HepG2 (cell line): ENCODE results near the gene TTLL4. TPM values are rescaled to one million over a fixed set of nuclear protein-coding genes. Genes with fewer than 3 reads are reported as not detected.

ENCODE experiments used
- CENPX ChIP-seq: sonication (generic); formaldehyde crosslinking; IDR thresholded peaks from 2 replicates; pipeline ENCODE4 v1.9.0; 2021; ENCODE audit warnings: mild to moderate bottlenecking, missing genetic modification reagents, moderate library complexity
- CHD4 ChIP-seq: fragments of 200-600 bp; sonication (generic); IDR thresholded peaks from 2 replicates; pipeline ENCODE4 v1.7.0; 2017; ENCODE audit warnings: mild to moderate bottlenecking, low read length, borderline replicate concordance
- DR1 ChIP-seq: sonication (generic); formaldehyde crosslinking; IDR thresholded peaks from 2 replicates; pipeline ENCODE4 v1.8.0; 2021; ENCODE audit warnings: mild to moderate bottlenecking, missing genetic modification reagents, inconsistent platforms
- MEIS1 ChIP-seq: sonication (generic); formaldehyde crosslinking; IDR thresholded peaks from 2 replicates; pipeline ENCODE4 v1.9.0; 2021; ENCODE audit warnings: mild to moderate bottlenecking, missing genetic modification reagents, moderate library complexity, borderline replicate concordance
- PAWR ChIP-seq: sonication (generic); formaldehyde crosslinking; IDR thresholded peaks from 2 replicates; pipeline ENCODE4 v1.4.0; 2020; ENCODE audit warnings: missing genetic modification reagents, mild to moderate bottlenecking, borderline replicate concordance
- REPIN1 ChIP-seq: sonication (generic); formaldehyde crosslinking; IDR thresholded peaks from 2 replicates; pipeline ENCODE4 v1.8.0; 2022; ENCODE audit warnings: missing genetic modification reagents, low read depth, mild to moderate bottlenecking, borderline replicate concordance
- SMAD3 ChIP-seq: sonication (generic); formaldehyde crosslinking; IDR thresholded peaks from 2 replicates; pipeline ENCODE4 v1.4.0; 2020; ENCODE audit warnings: missing genetic modification reagents
- U2AF1 ChIP-seq: fragments of 200-400 bp; formaldehyde crosslinking; optimal IDR thresholded peaks from 2 replicates; pipeline ENCODE3; 2017; ENCODE audit warnings: mild to moderate bottlenecking, low read depth, low read length
- ZFP36L1 ChIP-seq: sonication (generic); formaldehyde crosslinking; IDR thresholded peaks from 2 replicates; pipeline ENCODE4 v1.8.0; 2022; ENCODE audit warnings: mild to moderate bottlenecking, missing genetic modification reagents, moderate library complexity
- ZKSCAN1 ChIP-seq: fragments of 150-350 bp; IDR thresholded peaks from 2 replicates; pipeline ENCODE4 v1.6.1; 2014; ENCODE audit warnings: low read length
- ZNF101 ChIP-seq: sonication (generic); formaldehyde crosslinking; IDR thresholded peaks from 2 replicates; pipeline ENCODE4 v1.4.0; 2020; ENCODE audit warnings: mild to moderate bottlenecking, low read depth, missing genetic modification reagents, borderline replicate concordance
- ZNF160 ChIP-seq: sonication (generic); formaldehyde crosslinking; IDR thresholded peaks from 2 replicates; pipeline ENCODE4 v1.8.0; 2022; ENCODE audit warnings: mild to moderate bottlenecking, inconsistent platforms, missing genetic modification reagents
- ZNF446 ChIP-seq: sonication (generic); formaldehyde crosslinking; IDR thresholded peaks from 2 replicates; pipeline ENCODE4 v1.5.0; 2020; ENCODE audit warnings: mild to moderate bottlenecking, missing genetic modification reagents
- ZNF672 ChIP-seq: sonication (generic); formaldehyde crosslinking; IDR thresholded peaks from 2 replicates; pipeline ENCODE4 v1.8.1; 2022; ENCODE audit warnings: missing genetic modification reagents
- ZNF724P ChIP-seq: sonication (generic); formaldehyde crosslinking; IDR thresholded peaks from 2 replicates; pipeline ENCODE4 v1.8.0; 2022; ENCODE audit warnings: missing genetic modification reagents, borderline replicate concordance
- polyA plus RNA-seq, 8 experiments: library from polyadenylated mRNA; depleted of rRNA in 3 of 8; stranded (reverse) in 7 of 8; unstranded in 1 of 8; fragments of >200 nt; fragmentation: Illumina TruSeq in 4 of 8; extraction: Trizol in 4 of 8; gene quantifications; 2 replicates each; pipeline versions ENCODE4 v1.2.1 to v1.2.3, GENCODE V29; 2011 to 2016; ENCODE audit warnings: low read depth in 4 of 8, missing spikeins in 1 of 8, mixed read lengths in 1 of 8; ENCODE audit not compliant: insufficient read depth in 1 of 8
- total RNA-seq, 5 experiments: library from RNA; depleted of rRNA; stranded (reverse); fragments of >200 nt; fragmentation: Illumina TruSeq; extraction: Trizol; gene quantifications; 2 replicates each; pipeline ENCODE4 v1.2.3, GENCODE V29; 2016; ENCODE audit warnings: low read depth in 1 of 5
- TF ChIP-seq, protein P1 (sequence below): sonication (generic); formaldehyde crosslinking; IDR thresholded peaks from 2 replicates; pipeline ENCODE4 v1.4.0; 2020; ENCODE audit warnings: mild to moderate bottlenecking, missing genetic modification reagents
- TF ChIP-seq, protein P2 (sequence below): sonication (generic); formaldehyde crosslinking; IDR thresholded peaks from 2 replicates; pipeline ENCODE4 v1.8.1; 2023; ENCODE audit warnings: missing genetic modification reagents, inconsistent platforms, borderline replicate concordance
- TF ChIP-seq, protein P3 (sequence below): fragments of 450-650 bp; IDR thresholded peaks from 2 replicates; pipeline ENCODE4 v1.6.1; 2017

The TTLL4 gene
- total and polyA plus RNA-seq, 2 of the 13 experiments (the other 11 are each of a cell fraction or from before 2014, with no cell fraction given), result 77.5 to 84.6 TPM

DNA sequence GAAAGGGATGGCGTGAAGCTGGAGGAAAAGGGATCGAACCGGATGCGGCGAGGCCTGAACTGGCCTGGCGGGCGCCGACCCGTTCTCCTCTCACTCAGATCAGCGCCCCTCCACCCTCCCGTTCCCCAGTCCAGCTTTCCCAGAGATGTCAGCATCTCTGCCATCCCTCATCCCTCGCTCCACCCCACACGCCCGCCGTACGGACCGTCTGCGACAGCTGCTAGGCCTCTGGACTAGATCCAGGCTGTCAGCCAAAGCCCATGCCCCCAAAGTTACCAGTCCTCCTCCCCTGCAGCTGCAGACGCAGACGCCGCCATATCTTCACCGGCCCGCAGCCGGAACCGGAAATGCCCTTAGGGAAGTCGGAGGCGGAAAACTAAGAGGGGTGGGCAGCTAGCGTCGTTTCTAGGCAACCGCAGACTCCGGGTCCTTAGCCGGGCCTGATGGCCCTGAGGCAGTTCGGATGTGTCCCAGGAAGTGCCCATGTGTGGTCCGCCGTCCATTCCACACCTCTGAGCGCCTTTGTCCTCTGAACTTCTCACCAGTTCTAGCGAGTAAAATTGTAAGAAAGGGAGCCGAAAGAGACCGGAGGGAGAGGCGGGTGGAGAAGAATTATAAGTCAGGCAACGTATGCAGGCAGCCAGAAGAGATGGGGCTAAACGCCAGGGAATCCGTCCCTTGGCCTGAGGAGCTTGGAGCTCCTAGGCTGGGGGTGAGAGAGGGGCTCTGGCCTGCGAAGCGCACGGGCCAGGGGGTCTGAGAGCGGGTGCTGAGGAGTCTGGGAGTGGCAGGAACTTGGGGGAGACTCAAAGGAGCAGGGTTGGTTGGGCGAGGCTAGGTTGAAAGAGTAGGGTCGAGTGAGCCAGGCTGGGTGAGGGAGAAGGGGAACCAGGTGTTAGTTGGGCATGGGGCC lies 38.7 kb upstream of the TTLL4 start, which contains the start of the genes RNF25 and STK36 (continued):
- TF ChIP-seq, protein P1, sequence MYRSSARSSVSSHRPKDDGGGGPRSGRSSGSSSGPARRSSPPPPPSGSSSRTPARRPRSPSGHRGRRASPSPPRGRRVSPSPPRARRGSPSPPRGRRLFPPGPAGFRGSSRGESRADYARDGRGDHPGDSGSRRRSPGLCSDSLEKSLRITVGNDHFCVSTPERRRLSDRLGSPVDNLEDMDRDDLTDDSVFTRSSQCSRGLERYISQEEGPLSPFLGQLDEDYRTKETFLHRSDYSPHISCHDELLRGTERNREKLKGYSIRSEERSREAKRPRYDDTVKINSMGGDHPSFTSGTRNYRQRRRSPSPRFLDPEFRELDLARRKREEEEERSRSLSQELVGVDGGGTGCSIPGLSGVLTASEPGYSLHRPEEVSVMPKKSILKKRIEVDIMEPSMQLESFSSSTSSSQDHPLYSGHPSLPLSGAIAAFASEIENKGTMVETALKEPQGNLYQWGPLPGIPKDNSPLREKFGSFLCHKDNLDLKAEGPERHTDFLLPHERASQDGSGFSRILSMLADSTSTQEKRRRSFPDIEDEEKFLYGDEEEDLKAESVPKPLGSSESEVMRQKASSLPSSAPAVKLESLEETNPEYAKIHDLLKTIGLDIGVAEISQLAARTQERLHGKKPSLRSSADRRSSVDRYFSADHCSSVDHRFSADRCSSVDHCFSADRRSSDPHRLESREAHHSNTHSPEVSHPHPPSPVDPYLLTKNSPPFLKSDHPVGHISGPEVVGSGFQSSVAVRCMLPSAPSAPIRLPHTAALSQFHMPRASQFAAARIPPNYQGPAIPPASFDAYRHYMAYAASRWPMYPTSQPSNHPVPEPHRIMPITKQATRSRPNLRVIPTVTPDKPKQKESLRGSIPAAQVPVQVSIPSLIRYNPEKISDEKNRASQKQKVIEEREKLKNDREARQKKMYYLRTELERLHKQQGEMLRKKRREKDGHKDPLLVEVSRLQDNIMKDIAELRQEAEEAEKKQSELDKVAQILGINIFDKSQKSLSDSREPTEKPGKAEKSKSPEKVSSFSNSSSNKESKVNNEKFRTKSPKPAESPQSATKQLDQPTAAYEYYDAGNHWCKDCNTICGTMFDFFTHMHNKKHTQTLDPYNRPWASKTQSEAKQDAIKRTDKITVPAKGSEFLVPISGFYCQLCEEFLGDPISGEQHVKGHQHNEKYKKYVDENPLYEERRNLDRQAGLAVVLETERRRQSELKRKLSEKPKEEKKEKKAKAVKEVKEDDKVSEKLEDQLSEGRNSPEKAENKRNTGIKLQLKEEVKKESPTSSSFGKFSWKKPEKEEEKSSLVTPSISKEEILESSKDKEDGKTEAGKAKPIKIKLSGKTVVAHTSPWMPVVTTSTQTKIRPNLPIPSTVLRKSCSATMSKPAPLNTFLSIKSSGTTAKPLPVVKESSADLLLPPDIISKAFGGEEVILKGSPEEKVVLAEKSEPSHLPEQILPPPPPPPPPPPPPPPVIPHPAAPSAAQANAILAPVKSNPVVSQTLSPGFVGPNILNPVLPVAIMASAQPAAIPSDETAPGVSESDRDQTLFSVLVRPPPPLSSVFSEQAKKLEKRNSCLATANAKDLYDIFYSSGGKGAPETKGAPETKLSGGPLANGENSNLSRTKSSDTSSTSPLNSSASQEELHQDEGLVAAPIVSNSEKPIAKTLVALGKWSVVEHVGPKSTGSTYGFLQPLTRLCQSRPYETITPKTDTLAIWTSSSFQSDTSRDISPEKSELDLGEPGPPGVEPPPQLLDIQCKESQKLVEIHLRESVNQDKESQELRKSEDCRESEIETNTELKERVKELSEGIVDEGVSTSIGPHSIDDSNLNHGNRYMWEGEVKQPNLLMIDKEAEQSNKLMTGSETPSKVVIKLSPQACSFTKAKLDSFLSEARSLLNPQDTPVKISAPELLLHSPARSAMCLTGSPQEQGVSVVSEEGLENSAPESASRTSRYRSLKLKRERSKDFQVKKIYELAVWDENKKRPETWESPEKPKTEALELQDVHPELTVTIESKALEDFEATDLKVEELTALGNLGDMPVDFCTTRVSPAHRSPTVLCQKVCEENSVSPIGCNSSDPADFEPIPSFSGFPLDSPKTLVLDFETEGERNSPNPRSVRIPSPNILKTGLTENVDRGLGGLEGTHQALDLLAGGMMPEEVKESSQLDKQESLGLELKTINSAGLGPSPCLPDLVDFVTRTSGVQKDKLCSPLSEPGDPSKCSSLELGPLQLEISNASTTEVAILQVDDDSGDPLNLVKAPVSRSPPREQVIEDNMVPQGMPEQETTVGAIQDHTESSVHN, result no peak; the same call in 1 of the 2 replicates
- TF ChIP-seq ZNF101 (no peak), ZNF672 (CRISPR knock-in tag) (no peak), ZKSCAN1 (no peak), MEIS1 (peak; percentile 80; the same call in 1 of the 2 replicates), ZNF160 (CRISPR knock-in tag) (no peak), CHD4 (no peak), CENPX (CRISPR knock-in tag) (no peak), PAWR (no peak), SMAD3 (peak; percentile 15; the same call in 1 of the 2 replicates), ZNF724P (CRISPR knock-in tag) (0 out of 2 replicates have a peak, but pooled peaks have one; percentile 39), ZFP36L1 (CRISPR knock-in tag) (peak; percentile 60; the same call in 1 of the 2 replicates), U2AF1 (peak; percentile 57), ZNF446 (CRISPR knock-in tag) (peak; percentile 80; the same call in 1 of the 2 replicates), REPIN1 (CRISPR knock-in tag) (peak; percentile 85; the same call in 1 of the 2 replicates), DR1 (CRISPR knock-in tag) (peak; percentile 77)
- TF ChIP-seq, protein P2, sequence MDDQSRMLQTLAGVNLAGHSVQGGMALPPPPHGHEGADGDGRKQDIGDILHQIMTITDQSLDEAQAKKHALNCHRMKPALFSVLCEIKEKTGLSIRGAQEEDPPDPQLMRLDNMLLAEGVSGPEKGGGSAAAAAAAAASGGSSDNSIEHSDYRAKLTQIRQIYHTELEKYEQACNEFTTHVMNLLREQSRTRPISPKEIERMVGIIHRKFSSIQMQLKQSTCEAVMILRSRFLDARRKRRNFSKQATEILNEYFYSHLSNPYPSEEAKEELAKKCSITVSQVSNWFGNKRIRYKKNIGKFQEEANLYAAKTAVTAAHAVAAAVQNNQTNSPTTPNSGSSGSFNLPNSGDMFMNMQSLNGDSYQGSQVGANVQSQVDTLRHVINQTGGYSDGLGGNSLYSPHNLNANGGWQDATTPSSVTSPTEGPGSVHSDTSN (CRISPR knock-in tag), result no peak
- TF ChIP-seq, protein P3, sequence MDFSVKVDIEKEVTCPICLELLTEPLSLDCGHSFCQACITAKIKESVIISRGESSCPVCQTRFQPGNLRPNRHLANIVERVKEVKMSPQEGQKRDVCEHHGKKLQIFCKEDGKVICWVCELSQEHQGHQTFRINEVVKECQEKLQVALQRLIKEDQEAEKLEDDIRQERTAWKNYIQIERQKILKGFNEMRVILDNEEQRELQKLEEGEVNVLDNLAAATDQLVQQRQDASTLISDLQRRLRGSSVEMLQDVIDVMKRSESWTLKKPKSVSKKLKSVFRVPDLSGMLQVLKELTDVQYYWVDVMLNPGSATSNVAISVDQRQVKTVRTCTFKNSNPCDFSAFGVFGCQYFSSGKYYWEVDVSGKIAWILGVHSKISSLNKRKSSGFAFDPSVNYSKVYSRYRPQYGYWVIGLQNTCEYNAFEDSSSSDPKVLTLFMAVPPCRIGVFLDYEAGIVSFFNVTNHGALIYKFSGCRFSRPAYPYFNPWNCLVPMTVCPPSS, result no peak
